HEK293 (cell line): ENCODE data around the gene TCF20.
A peak's percentile ranks its signal among the peaks of the same experiment; 100 is the strongest.

ENCODE experiments used
- CTCF ChIA-PET: fragments of 350-600 bp; formaldehyde crosslinking; extraction: SDS; loops from one replicate; lab custom pipeline; 2021; ENCODE audit warnings: antibody characterized with exemption; lab: Yijun Ruan, JAX
- POLR2A ChIA-PET: fragments of 300-600 bp; formaldehyde crosslinking; extraction: SDS; loops from one replicate; lab custom pipeline; 2020; ENCODE audit warnings: antibody characterized with exemption, inconsistent platforms; lab: Yijun Ruan, JAX
- H3K27ac ChIP-seq: fragments of 200-500 bp; sonication (Bioruptor generic); 2 replicates; pipeline ENCODE4 v1.5.1; 2014; ENCODE audit warnings: low read depth, low read length, control low read depth, inconsistent platforms; ENCODE audit errors: extremely low read depth
- H3K36me3 ChIP-seq, 2 experiments: fragments of 200-500 bp in 1 of 2; sonication (Bioruptor generic) in 1 of 2; 1 replicate in 1 of 2; 2 replicates in 1 of 2; pipeline ENCODE4 v1.5.1; 2014 to 2017; ENCODE audit warnings: inconsistent platforms in 2 of 2, low read length in 2 of 2; ENCODE audit not compliant: control insufficient read depth in 2 of 2, insufficient read depth in 1 of 2
- H3K4me1 ChIP-seq: fragments of 200-500 bp; sonication (Bioruptor generic); 2 replicates; pipeline ENCODE4 v1.5.1; 2014; ENCODE audit warnings: mild to moderate bottlenecking, low read length, inconsistent platforms; ENCODE audit not compliant: control insufficient read depth, insufficient read depth
- H3K4me3 ChIP-seq: 2 replicates; pipeline ENCODE4 v1.5.1; 2011; ENCODE audit warnings: low read depth, mild to moderate bottlenecking, control low read depth, low read length, moderate library complexity
- H3K9me3 ChIP-seq: fragments of 200-500 bp; sonication (Bioruptor generic); 2 replicates; pipeline ENCODE4 v1.5.1; 2014; ENCODE audit warnings: low read depth, low read length, inconsistent platforms; ENCODE audit not compliant: control insufficient read depth, insufficient read depth
- BCL6B ChIP-seq: fragments of 450-650 bp; formaldehyde crosslinking; IDR thresholded peaks from 2 replicates; pipeline ENCODE4 v1.5.1; 2017; ENCODE audit warnings: missing biosample characterization, missing genetic modification characterization
- GLIS1 ChIP-seq: fragments of 450-650 bp; formaldehyde crosslinking; IDR thresholded peaks from 2 replicates; pipeline ENCODE4 v1.5.1; 2016; ENCODE audit warnings: missing biosample characterization, missing genetic modification characterization
- HOXA7 ChIP-seq: sonication (generic); formaldehyde crosslinking; IDR thresholded peaks from 2 replicates; pipeline ENCODE4 v1.8.1; 2022; ENCODE audit warnings: missing genetic modification reagents, borderline replicate concordance
- INSM2 ChIP-seq: fragments of 450-650 bp; formaldehyde crosslinking; IDR thresholded peaks from 2 replicates; pipeline ENCODE4 v1.5.1; 2016; ENCODE audit warnings: missing biosample characterization, missing genetic modification characterization
- KLF8 ChIP-seq: fragments of 450-650 bp; formaldehyde crosslinking; IDR thresholded peaks from 2 replicates; pipeline ENCODE4 v1.5.1; 2016; ENCODE audit warnings: missing biosample characterization, missing genetic modification characterization
- SP7 ChIP-seq: fragments of 450-650 bp; formaldehyde crosslinking; IDR thresholded peaks from 2 replicates; pipeline ENCODE4 v1.5.1; 2016; ENCODE audit warnings: missing biosample characterization, missing genetic modification characterization
- TCF7L2 ChIP-seq: IDR thresholded peaks from 2 replicates; pipeline ENCODE4 v1.6.1; 2011; ENCODE audit warnings: low read depth, mild to moderate bottlenecking, inconsistent platforms, low read length, moderate library complexity, borderline replicate concordance
- ZIC2 ChIP-seq: fragments of 450-650 bp; formaldehyde crosslinking; IDR thresholded peaks from 2 replicates; pipeline ENCODE4 v1.5.1; 2016; ENCODE audit warnings: missing biosample characterization, missing genetic modification characterization
- ZNF121 ChIP-seq: fragments of 450-650 bp; formaldehyde crosslinking; IDR thresholded peaks from 2 replicates; pipeline ENCODE4 v1.5.1; 2016; ENCODE audit warnings: missing biosample characterization, missing genetic modification characterization
- ZNF133 ChIP-seq: fragments of 450-650 bp; formaldehyde crosslinking; IDR thresholded peaks from 2 replicates; pipeline ENCODE4 v1.5.1; 2016; ENCODE audit warnings: missing biosample characterization, missing genetic modification characterization
- ZNF138 ChIP-seq: fragments of 450-650 bp; formaldehyde crosslinking; IDR thresholded peaks from 2 replicates; pipeline ENCODE4 v1.5.1; 2016; ENCODE audit warnings: missing biosample characterization, missing genetic modification characterization, borderline replicate concordance
- ZNF2 ChIP-seq: fragments of 450-650 bp; formaldehyde crosslinking; IDR thresholded peaks from 2 replicates; pipeline ENCODE4 v1.5.1; 2016; ENCODE audit warnings: missing biosample characterization, missing genetic modification characterization
- ZNF223 ChIP-seq: fragments of 450-650 bp; formaldehyde crosslinking; IDR thresholded peaks from 2 replicates; pipeline ENCODE4 v1.5.1; 2016; ENCODE audit warnings: missing biosample characterization, missing genetic modification characterization
- ZNF24 ChIP-seq: fragments of 450-650 bp; formaldehyde crosslinking; IDR thresholded peaks from 2 replicates; pipeline ENCODE4 v1.5.1; 2016; ENCODE audit warnings: missing biosample characterization, missing genetic modification characterization
- ZNF394 ChIP-seq: fragments of 450-650 bp; formaldehyde crosslinking; IDR thresholded peaks from 2 replicates; pipeline ENCODE4 v1.5.1; 2016; ENCODE audit warnings: missing biosample characterization, missing genetic modification characterization, mild to moderate bottlenecking, moderate library complexity, borderline replicate concordance
- ZNF398 ChIP-seq: fragments of 450-650 bp; formaldehyde crosslinking; IDR thresholded peaks from 2 replicates; pipeline ENCODE4 v1.5.1; 2017; ENCODE audit warnings: missing biosample characterization, missing genetic modification characterization
- ZNF416 ChIP-seq: fragments of 450-650 bp; formaldehyde crosslinking; IDR thresholded peaks from 2 replicates; pipeline ENCODE4 v1.5.1; 2016; ENCODE audit warnings: missing biosample characterization, missing genetic modification characterization
- ZNF433 ChIP-seq: fragments of 450-650 bp; formaldehyde crosslinking; IDR thresholded peaks from 2 replicates; pipeline ENCODE4 v1.5.1; 2016; ENCODE audit warnings: missing biosample characterization, missing genetic modification characterization, low read depth
- ZNF449 ChIP-seq: fragments of 450-650 bp; formaldehyde crosslinking; IDR thresholded peaks from 2 replicates; pipeline ENCODE4 v1.5.1; 2017; ENCODE audit warnings: missing biosample characterization, mild to moderate bottlenecking, missing genetic modification characterization, moderate library complexity
- ZNF623 ChIP-seq: fragments of 450-650 bp; formaldehyde crosslinking; IDR thresholded peaks from 2 replicates; pipeline ENCODE4 v1.5.1; 2016; ENCODE audit warnings: missing biosample characterization, missing genetic modification characterization
- ZNF707 ChIP-seq: fragments of 450-650 bp; formaldehyde crosslinking; IDR thresholded peaks from 2 replicates; pipeline ENCODE4 v1.5.1; 2016; ENCODE audit warnings: missing biosample characterization, missing genetic modification characterization
- ZNF837 ChIP-seq: fragments of 450-650 bp; formaldehyde crosslinking; IDR thresholded peaks from 2 replicates; pipeline ENCODE4 v1.5.1; 2016; ENCODE audit warnings: missing biosample characterization, missing genetic modification characterization
- ZSCAN4 ChIP-seq: fragments of 450-650 bp; formaldehyde crosslinking; IDR thresholded peaks from 2 replicates; pipeline ENCODE4 v1.5.1; 2017; ENCODE audit warnings: missing biosample characterization, missing genetic modification characterization

Gene TCF20

GRCh38 chr22:42299586-42300258 lies 29.3 kb upstream of the TCF20 start (continued):
- TF ChIP-seq INSM2 (tag by site-specific recombination) (no peak), ZNF121 (tag by site-specific recombination) (no peak), ZSCAN4 (no peak), ZNF398 (tag by site-specific recombination) (peak; percentile 54), ZNF707 (tag by site-specific recombination) (peak; percentile 59; the same call in 1 of the 2 replicates), ZNF394 (tag by site-specific recombination) (peak; percentile 75; the same call in 1 of the 2 replicates), ZNF623 (tag by site-specific recombination) (no peak), KLF8 (no peak), ZNF2 (tag by site-specific recombination) (no peak), ZNF138 (tag by site-specific recombination) (no peak), GLIS1 (no peak), ZNF433 (no peak), ZNF449 (tag by site-specific recombination) (no peak), TCF7L2 (peak; percentile 90), ZNF837 (tag by site-specific recombination) (no peak), ZNF223 (no peak), BCL6B (no peak), SP7 (tag by site-specific recombination) (no peak), ZNF24 (no peak), ZNF416 (tag by site-specific recombination) (no peak), HOXA7 (CRISPR knock-in tag) (no peak)

- Histone ChIP-seq H3K36me3 (no peaks in the 10 kb centered on the region), H3K27ac (no peak overlapping the region), H3K4me3 (no peak overlapping the region)
- TF ChIP-seq ZIC2 (peak; percentile 51; the same call in 1 of the 2 replicates), ZNF133 (tag by site-specific recombination) (no peak)
- TF ChIP-seq, all 188 proteins: peak for 1
- CTCF ChIA-PET, result no interaction called here
- POLR2A ChIA-PET, result no interaction called here
- no peaks in the 10 kb centered on the region for H3K9me3 ChIP-seq
- H3K4me1 ChIP-seq, result peaks cover 5% of the 10 kb centered on the region
Measured at GRCh38 chr22:42298746-42299145, 28.3 kb upstream of the TCF20 start.
